Ishikawa (cell line): ENCODE data around the gene PDE4B.

Experiments
- CEBPB ChIP-seq: IDR thresholded peaks from 2 replicates; pipeline ENCODE4 v1.6.1; 2012
- CREB1 ChIP-seq: IDR thresholded peaks from 2 replicates; pipeline ENCODE4 v1.6.1; 2012; ENCODE audit warnings: low read depth
- EGR1 ChIP-seq: IDR thresholded peaks from 2 replicates; pipeline ENCODE4 v1.6.1; 2012
- EP300 ChIP-seq: IDR thresholded peaks from 2 replicates; pipeline ENCODE4 v1.6.1; 2012; ENCODE audit warnings: borderline replicate concordance
- FOXM1 ChIP-seq: IDR thresholded peaks from 2 replicates; pipeline ENCODE4 v1.6.1; 2012; ENCODE audit warnings: low read depth, borderline replicate concordance
- MAX ChIP-seq: IDR thresholded peaks from 2 replicates; pipeline ENCODE4 v1.6.1; 2012
- NFIC ChIP-seq: IDR thresholded peaks from 2 replicates; pipeline ENCODE4 v1.6.1; 2012
- RAD21 ChIP-seq: IDR thresholded peaks from 2 replicates; pipeline ENCODE4 v1.6.1; 2012; ENCODE audit warnings: low read depth
- REST ChIP-seq: IDR thresholded peaks from 2 replicates; pipeline ENCODE4 v1.6.1; 2012; ENCODE audit warnings: low read depth, mild to moderate bottlenecking
- TAF1 ChIP-seq: IDR thresholded peaks from 2 replicates; pipeline ENCODE4 v1.6.1; 2012; ENCODE audit warnings: low read depth, mild to moderate bottlenecking
- TCF12 ChIP-seq: IDR thresholded peaks from 2 replicates; pipeline ENCODE4 v1.6.1; 2012; ENCODE audit warnings: low read depth
- TEAD4 ChIP-seq: IDR thresholded peaks from 2 replicates; pipeline ENCODE4 v1.6.1; 2012
- USF1 ChIP-seq: IDR thresholded peaks from 2 replicates; pipeline ENCODE4 v1.6.1; 2012
- YY1 ChIP-seq: IDR thresholded peaks from 2 replicates; pipeline ENCODE4 v1.6.1; 2012; ENCODE audit warnings: low read depth
- ZBTB7A ChIP-seq: IDR thresholded peaks from 2 replicates; pipeline ENCODE4 v1.6.1; 2012; ENCODE audit warnings: low read depth

The PDE4B gene

GRCh38 chr1:66282343-66282852, 489.7 kb downstream of the PDE4B start:
- no peak for TF ChIP-seq CEBPB
- no peak for TF ChIP-seq NFIC
- TF ChIP-seq USF1 = no peak
- TF ChIP-seq RAD21 = peak; percentile 5; the same call in 1 of the 2 replicates

- no peak for TF ChIP-seq EP300
- no peak for TF ChIP-seq CEBPB
- TF ChIP-seq ZBTB7A = no peak
- TF ChIP-seq TCF12 = no peak
- no peak for TF ChIP-seq NFIC
- no peak for TF ChIP-seq REST
- TF ChIP-seq MAX = no peak
- no peak for TF ChIP-seq RAD21
- TF ChIP-seq TAF1 = no peak
- TF ChIP-seq TEAD4 = no peak
- no peak for TF ChIP-seq EGR1
- no peak for TF ChIP-seq USF1
- TF ChIP-seq YY1 = no peak
Measured at GRCh38 chr1:66282891-66283621, 490.4 kb downstream of the PDE4B start.

- no peak for TF ChIP-seq TAF1
- TF ChIP-seq CEBPB = no peak
Measured at GRCh38 chr1:66283622-66284041, 490.9 kb downstream of the PDE4B start.

- no peak for TF ChIP-seq EGR1
- TF ChIP-seq TCF12 = no peak
Measured at GRCh38 chr1:66284746-66285145, 492.1 kb downstream of the PDE4B start.

GRCh38 chr1:66285618-66286270, 493.0 kb downstream of the PDE4B start:
- no peak for TF ChIP-seq EP300
- no peak for TF ChIP-seq TAF1
- no peak for TF ChIP-seq USF1
- no peak for TF ChIP-seq NFIC
- no peak for TF ChIP-seq FOXM1
- no peak for TF ChIP-seq CEBPB
- TF ChIP-seq YY1 = no peak
- TF ChIP-seq MAX = no peak
- no peak for TF ChIP-seq EGR1
- no peak for TF ChIP-seq CREB1
- TF ChIP-seq TCF12 = no peak

- no peak for TF ChIP-seq FOXM1
- TF ChIP-seq CEBPB = no peak
- TF ChIP-seq RAD21 = no peak
- TF ChIP-seq TEAD4 = no peak
- TF ChIP-seq CREB1 = no peak
- no peak for TF ChIP-seq EGR1
- no peak for TF ChIP-seq EP300
- TF ChIP-seq REST = no peak
- TF ChIP-seq ZBTB7A = no peak
- TF ChIP-seq TAF1 = no peak
- TF ChIP-seq YY1 = no peak
- TF ChIP-seq MAX = no peak
- TF ChIP-seq NFIC = no peak
- TF ChIP-seq USF1 = no peak
- no peak for TF ChIP-seq TCF12
Measured at GRCh38 chr1:66286307-66286706, 493.6 kb downstream of the PDE4B start.
